ENCODE measurements around the gene FHIT.

DNA sequence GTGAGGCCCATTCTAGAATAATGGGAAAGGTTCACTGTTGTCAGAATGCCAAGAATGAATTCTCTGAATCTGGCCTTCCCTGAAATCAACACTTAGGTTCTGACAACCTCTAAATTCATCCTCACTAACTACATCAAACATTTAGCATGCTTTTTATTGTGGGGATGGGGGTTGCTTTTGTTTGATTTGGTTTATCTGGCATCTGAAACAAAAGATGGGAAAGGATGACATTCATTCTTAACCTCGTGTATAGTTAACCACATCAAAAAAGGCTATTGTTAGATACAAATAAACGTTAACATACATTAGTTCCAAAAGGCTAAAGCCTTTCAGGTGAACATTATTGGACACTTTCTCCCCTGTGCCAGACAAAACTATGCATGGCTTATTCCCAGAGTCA lies 357.3 kb downstream of the FHIT start:
- no peak for TF ChIP-seq EZH2 (IDR thresholded peaks at IDR 0.05; ENCODE audit: insufficient read depth, poor library complexity, severe bottlenecking)
- no peak for TF ChIP-seq EZH2phosphoT487 (IDR thresholded peaks at IDR 0.05; ENCODE audit: insufficient read depth, low read depth)

Data from GM23248 (cell line).